ENCODE data around the gene CROCC2.

The CROCC2 gene

DNA sequence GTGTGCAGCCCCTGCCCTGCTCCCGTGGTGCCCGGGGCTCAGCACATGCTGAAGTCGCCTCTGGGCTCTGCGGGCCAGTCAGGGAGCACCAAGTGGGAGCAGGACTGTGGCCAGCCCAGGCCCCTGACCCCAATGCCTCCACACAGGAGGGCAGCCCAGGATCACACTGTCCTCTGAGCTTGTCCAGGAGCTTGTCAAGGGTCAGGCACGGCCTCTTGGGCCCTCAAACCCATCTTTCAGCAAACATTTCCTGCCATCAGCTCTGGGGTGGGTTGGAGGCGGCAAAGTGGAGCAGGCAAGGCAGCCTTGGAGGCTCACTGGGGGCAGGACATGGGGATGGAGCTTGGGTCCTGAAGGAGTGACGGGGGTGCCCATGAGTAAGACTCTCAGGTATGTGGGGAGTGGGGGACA lies 102.6 kb downstream of the CROCC2 start:
- in situ Hi-C loops (cut with MboI; ENCODE audit: low sequenced_read_pairs), result no loop called here

- in situ Hi-C loops (cut with MboI; ENCODE audit: low sequenced_read_pairs), result no loop called here
Measured at GRCh38 chr2:241009191-241009590, 103.1 kb downstream of the CROCC2 start.

- in situ Hi-C loops (cut with MboI; ENCODE audit: low sequenced_read_pairs), result no loop called here
Measured at GRCh38 chr2:241009601-241010530, 103.7 kb downstream of the CROCC2 start.

GRCh38 chr2:241010531-241011295 lies 104.6 kb downstream of the CROCC2 start:
- in situ Hi-C loops (cut with MboI; ENCODE audit: low sequenced_read_pairs), result no loop called here

- in situ Hi-C loops (cut with MboI; ENCODE audit: low sequenced_read_pairs), result no loop called here
Measured at GRCh38 chr2:241011296-241011600, 105.1 kb downstream of the CROCC2 start.

GRCh38 chr2:241011751-241012510 lies 105.8 kb downstream of the CROCC2 start:
- in situ Hi-C loops (cut with MboI; ENCODE audit: low sequenced_read_pairs), result no loop called here

DNA sequence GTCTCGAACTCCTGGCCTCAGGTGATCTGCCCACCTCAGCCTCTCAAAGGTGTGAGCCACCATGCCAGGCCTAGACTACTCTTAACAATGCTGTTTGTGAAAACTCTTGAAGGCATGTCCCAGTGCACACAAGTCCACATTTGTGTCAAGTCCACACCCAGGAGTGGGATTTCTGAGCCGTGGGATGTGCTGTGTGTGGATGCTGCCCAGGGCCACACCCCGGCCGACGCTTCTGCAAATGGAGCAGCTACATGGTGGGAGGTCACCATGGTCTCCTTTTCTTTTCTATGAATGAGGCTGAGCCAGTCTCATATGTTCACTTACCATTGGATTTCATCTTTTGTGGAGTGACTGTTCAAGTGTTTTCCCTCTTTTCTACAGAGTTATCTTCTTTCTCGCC lies 108.1 kb downstream of the CROCC2 start:
- in situ Hi-C loops (cut with MboI; ENCODE audit: low sequenced_read_pairs), result no loop called here

DNA sequence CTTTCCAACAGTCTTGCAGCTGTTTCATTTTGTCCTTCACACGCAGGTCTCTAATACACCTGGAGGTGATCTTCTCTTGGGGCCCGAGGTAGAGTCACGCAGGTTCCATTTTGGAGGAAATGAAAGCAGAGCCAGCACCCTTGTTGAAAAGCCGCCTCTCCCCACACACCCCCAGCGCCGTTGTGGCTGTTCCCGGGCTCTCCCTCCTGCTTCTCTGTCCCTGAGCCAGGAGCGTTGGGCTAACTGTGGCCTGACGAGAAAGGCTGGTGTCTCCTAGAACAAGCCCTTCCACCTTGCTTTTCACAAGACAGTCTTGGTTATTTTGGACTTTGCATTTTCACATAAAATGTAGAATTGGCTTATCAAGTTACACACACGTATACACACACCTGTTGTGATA lies 108.6 kb downstream of the CROCC2 start:
- in situ Hi-C loops (cut with MboI; ENCODE audit: low sequenced_read_pairs), result no loop called here

GRCh38 chr2:241015439-241015838 lies 109.3 kb downstream of the CROCC2 start:
- in situ Hi-C loops (cut with MboI; ENCODE audit: low sequenced_read_pairs), result no loop called here

DNA sequence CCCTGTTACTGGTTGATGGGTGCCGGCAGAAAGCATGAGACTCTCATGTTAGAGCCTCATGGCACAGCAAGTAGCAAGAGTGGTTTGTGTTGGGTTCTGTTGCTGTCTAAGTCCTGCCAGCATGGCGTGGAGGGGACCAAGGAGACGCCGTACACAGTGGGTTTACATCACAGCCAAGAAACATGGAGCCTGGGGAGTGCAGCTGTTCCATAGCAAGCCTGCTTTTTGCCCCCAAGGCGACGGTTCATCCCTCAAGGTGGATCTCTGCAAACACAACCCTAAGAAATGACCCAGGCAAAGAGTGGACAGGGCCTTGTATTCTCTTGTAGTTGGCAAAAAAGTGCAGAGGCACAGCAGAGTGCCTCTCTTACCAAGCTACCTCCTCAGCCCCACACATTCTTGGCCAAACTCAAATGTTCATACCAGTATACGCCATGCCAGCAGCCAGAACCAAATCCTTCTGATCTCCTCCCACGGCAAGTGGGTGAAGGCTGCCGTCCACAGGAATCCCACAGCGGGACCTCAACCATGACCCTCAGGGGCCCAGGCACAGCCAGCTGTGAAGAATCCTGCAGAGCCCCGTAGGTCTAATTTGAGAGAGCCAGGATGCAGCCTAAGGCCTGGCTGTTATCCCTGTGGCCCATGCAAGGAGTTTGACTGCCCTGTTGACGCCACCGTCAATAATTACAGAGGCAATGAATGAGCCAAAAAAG lies 111.2 kb downstream of the CROCC2 start:
- in situ Hi-C loops (cut with MboI; ENCODE audit: low sequenced_read_pairs), result no loop called here

DNA sequence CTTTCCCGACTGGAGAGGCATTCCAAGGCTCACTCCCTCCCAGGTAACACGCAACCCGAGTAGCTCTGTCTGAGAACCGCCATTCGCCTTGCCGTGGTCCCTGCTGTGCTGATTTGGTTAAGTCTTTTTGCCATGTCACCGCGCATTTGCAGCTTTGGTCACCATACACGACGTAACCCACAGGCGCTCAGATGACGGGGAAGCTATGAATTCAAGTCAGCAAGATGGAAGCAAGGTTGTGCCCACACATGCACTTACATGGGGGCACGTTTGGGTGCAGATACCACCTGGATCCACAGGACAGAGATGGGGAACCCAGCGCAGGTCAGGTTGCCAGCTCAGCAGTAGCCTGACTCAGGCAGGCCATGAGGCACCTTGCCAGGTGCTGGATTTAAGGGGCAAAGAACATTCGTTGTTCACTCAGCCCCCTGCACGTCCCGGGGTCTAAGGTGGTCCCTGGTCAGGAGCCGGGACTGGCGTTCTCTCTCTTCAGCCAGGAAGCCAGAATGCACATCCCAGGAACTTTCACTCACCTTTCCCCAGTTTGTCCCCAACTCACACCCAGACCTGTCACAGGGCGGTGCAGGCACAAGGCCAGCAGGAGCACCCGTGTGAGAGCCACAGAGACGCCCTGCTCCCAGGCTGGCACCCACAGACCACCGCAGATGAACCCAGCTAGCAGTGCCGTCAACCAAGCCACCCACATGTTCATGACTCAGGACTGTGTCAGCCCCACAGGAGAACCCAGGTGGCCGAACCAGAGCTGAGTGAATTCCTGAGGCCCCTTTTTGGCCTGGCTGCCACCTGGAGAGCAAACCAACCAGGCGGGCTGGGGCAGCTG lies 112.1 kb downstream of the CROCC2 start:
- in situ Hi-C loops (cut with MboI; ENCODE audit: low sequenced_read_pairs), result no loop called here

DNA sequence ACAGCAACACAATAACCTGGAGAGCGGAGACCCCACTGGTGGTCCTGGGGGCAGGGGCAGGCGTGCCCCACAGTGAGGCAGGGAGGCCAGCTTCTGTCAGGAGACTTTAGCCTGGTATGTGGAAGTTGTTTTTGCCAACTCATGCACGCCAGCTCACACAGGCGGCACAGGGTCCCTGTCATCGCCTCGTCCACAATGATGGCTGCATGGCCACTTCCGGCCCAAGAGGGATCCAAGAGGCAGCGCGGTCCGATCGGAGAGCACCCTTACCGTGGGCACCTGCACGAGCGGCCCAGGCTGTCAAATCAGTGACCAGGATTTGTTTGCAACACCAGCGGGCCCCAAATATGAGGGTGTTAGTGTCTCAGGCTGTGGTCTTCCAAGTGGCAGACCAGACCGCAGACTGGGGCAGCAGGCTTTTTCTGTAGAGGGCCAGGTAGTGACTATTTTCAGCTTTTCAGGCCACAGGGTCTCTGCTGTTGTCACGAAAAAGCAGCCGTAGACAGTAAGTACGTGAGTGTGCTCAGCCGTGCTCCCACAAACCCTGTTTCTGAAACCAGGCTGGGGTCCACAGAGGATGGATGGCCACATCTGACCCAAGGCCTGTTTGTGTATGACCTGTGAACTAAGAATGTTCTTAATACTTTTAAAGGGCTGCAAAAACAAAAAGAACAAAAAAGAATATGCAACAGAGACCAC lies 113.5 kb downstream of the CROCC2 start:
- in situ Hi-C loops (cut with MboI; ENCODE audit: low sequenced_read_pairs), result no loop called here

DNA sequence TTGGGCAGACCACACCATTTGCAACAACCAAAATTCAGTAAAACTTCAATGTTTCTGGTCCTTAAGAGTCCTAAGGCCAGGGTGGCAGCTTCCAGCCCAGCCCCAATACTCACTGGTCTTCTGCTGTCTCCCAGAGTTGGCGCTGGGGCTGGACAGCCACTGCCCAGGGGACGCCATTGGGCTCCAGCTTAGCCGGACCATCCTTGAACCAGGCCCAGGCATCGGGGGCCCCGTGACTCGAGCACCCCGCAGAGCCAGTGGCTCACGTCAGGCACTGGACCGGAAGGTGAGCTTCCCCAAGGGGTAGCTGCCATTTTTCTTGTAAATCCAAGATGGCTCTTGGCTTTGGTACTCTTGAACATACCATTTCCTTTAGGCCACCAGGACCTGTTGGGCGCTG lies 114.1 kb downstream of the CROCC2 start:
- in situ Hi-C loops (cut with MboI; ENCODE audit: low sequenced_read_pairs), result no loop called here

DNA sequence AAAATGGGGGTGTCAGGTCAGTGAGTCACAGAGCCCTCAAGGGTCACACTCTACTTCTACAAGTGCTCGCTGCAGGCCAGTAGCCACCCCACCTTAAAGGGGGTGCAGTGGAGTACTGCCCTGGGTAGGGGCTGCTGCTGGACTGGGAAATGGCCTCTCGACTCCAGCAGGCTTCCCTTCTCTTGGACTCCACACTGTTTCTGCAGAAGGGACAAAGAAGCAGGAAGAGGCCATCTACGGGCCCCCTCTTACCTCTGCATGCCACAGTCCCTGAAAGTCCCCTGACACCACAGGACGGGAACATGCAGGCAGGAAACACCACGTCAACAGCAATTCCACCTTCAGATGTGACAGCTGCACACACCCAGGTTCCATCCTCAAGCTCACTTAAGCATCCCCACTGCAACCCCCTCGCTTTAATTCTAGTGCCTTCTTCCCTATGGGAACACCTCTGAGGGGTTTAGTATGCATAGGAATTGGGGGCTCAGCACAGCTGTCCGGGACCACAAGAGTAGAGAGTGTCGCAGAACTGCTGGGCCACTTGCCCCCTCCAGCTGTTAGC lies 114.6 kb downstream of the CROCC2 start:
- in situ Hi-C loops (cut with MboI; ENCODE audit: low sequenced_read_pairs), result no loop called here

DNA sequence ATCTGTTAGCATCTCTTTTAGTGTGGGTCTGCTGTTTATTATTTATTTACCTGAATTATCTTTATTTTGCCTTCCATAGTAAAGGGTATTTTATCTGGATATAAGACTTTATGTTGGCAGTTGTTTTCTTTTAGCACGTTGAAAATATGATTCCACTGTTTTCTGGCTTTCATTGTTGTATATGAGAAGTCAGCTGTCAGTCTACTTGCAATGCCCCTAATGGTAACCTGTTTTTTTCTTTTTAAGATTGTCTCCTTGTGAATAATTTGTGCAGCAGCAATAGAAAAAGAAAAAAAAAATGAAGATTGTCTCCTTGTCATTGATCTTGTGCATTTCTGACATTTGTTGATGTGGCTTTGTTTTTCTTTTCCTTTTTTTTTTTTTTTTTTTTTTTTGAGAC lies 119.5 kb downstream of the CROCC2 start:
- in situ Hi-C loops (cut with MboI; ENCODE audit: low sequenced_read_pairs), result no loop called here

DNA sequence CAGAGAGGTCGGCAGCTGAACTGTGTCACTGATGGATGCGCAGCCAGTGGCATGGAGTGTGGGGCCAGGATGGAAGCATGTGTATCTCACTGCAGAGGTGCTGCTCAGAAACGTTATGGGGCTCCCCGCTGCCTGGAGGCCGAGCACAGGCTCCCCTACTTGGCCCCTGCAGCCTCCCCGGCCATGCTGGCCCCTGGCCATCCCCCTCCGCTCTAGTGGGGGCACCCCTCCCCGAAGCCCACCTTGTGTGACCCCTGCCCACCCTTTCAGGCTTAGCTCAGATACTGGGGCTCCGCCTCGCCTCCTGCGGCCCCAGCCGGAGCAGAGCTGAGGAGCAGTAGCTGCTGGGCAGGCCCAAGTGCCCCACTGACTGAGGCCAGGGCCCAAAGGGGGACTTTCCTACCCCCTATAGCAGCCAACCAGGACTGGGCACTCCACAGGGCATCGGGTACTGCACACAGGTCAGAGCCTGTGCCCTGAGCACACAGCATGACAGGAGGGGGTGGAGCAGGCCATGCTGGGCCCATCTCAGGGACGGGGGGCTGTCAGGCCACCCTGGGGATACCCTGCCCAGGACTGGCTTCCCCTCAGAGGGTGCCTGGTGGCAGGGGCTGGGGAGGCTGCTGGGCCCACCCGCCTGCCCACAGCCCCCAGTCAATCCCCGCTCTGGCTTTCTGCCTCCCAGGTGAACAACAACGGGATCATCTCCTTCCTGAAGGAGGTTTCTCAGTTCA lies 123.6 kb downstream of the CROCC2 start:
- in situ Hi-C loops (cut with MboI; ENCODE audit: low sequenced_read_pairs), result no loop called here

DNA sequence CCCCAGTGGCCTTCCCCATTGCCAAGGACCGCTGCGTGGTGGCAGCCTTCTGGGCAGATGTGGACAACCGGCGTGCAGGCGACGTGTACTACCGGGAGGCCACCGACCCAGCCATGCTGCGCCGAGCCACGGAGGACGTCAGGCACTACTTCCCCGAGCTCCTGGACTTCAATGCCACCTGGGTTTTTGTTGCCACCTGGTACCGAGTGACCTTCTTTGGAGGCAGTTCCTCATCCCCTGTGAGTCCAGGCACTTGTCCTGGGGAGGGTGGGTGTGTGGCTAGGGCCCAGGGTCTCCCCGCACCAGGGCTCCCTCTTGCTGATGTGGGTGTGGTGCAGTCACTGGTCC lies 124.2 kb downstream of the CROCC2 start:
- in situ Hi-C loops (cut with MboI; ENCODE audit: low sequenced_read_pairs), result no loop called here

GRCh38 chr2:241030883-241031282 lies 124.7 kb downstream of the CROCC2 start:
- in situ Hi-C loops (cut with MboI; ENCODE audit: low sequenced_read_pairs), result no loop called here
